OCI-LY3 (cell line): Measurements from ENCODE around the gene GRID2.

ENCODE experiments used
- CTCF ChIP-seq: fragments of 200-600, 300-600 bp; sonication (generic); IDR thresholded peaks from 2 replicates; pipeline ENCODE4 v1.5.1; 2014; ENCODE audit warnings: antibody characterized with exemption, low read length, low read depth
- EZH2phosphoT487 ChIP-seq: fragments of 200-600 bp; shearing (Covaris generic); IDR thresholded peaks from 2 replicates; pipeline ENCODE4 v1.6.1; 2018; ENCODE audit warnings: antibody characterized with exemption, mixed run types, low read depth

- TF ChIP-seq EZH2phosphoT487 (no peak), CTCF (no peak)
These were observed 879.0 kb downstream of the GRID2 start for GRCh38 chr4:93182722-93183121.
